Measurements from ENCODE around the gene ARMCX5.

The ARMCX5 gene

GRCh38 chrX:102650903-102651241 lies 51.6 kb downstream of the ARMCX5 start:
- Histone ChIP-seq H3K27me3 (ENCODE audit: insufficient read depth, low read depth) (no peaks in the 10 kb centered on the region), H3K36me3 (ENCODE audit: insufficient read depth) (no peaks in the 10 kb centered on the region), H3K9ac (no peak overlapping the region), H2AFZ (ENCODE audit: low read depth) (no peak overlapping the region), H3K4me2 (no peak overlapping the region), H3K4me3 (IDR thresholded peaks at IDR 0.05; ENCODE audit: insufficient read depth, low read depth, low read length) (no peak overlapping the region), H4K20me1 (ENCODE audit: insufficient read depth) (no peaks in the 10 kb centered on the region), H3K4me1 (ENCODE audit: low read depth, poor library complexity, severe bottlenecking) (no peaks in the 10 kb centered on the region), H3K79me2 (ENCODE audit: insufficient read depth, low read depth) (no peaks in the 10 kb centered on the region), H3K27ac (no peak overlapping the region)
- TF ChIP-seq CTCF (conservative IDR thresholded peaks at IDR 0.05; ENCODE audit: low read depth, low read length), result no peak

DNA sequence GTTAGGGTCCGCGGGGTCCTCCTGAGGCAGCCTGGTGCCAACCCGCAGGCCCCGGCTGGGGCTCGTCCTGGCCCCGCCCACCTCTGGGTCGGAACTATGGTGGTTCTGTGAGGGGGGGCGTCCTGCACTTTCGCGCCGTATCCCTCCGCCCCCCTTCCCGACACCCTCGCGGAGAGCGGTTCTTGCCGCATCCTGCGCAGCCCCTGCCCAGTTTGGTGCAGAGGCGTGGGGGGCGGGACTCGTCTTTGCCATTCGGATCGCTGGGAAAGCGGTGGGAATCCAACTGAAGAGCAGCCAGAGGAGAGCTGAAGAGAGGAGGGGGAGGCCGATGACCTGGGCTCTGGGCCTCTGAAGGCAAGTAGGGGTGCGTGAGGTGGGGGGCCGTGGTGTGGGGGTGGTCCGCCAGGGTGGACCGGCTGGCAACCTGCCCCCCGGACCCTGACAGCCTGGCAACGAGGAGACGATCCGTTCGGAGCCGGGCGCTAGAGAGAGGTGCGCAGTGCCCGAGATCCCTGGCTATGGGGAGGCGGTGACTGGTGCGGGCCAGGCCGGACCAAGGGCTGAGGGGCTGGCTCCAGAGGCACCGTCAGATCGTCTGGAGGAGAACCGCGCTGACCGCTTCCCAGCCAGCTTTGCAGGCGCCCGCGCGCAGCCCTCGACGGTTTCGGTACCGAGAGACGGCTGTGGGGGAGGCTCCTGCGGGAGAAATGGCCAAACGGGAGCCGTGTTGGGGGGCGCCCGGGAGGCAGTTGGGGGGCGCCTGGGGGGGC lies 52.1 kb downstream of the ARMCX5 start, which contains the start of gene GPRASP1:
TSS of gene GPRASP1 (plus strand) at position 242 of the 770 bp plus-strand sequence. CDS start 2,431 bp downstream, outside the sequence.
- Histone ChIP-seq H2AFZ (ENCODE audit: low read depth) (peak within 1 kb of the TSS; percentile 26; the same call in 1 of the 2 replicates), H3K4me1 (ENCODE audit: low read depth, poor library complexity, severe bottlenecking) (no peaks in the 10 kb centered on the region), H3K79me2 (ENCODE audit: insufficient read depth, low read depth) (no peaks in the 10 kb centered on the region), H3K27me3 (ENCODE audit: insufficient read depth, low read depth) (no peaks in the 10 kb centered on the region), H3K36me3 (ENCODE audit: insufficient read depth) (no peaks in the 10 kb centered on the region), H3K4me3 (IDR thresholded peaks at IDR 0.05; ENCODE audit: insufficient read depth, low read depth, low read length) (no peak within 1 kb of the TSS), H3K4me2 (peak within 1 kb of the TSS; percentile 17; the same call in 1 of the 2 replicates), H3K27ac (no peak within 1 kb of the TSS), H3K9ac (peak within 1 kb of the TSS; percentile 15; the same call in 1 of the 2 replicates), H4K20me1 (ENCODE audit: insufficient read depth) (no peaks in the 10 kb centered on the region)
- TF ChIP-seq CTCF (conservative IDR thresholded peaks at IDR 0.05; ENCODE audit: low read depth, low read length), result no peak

DNA sequence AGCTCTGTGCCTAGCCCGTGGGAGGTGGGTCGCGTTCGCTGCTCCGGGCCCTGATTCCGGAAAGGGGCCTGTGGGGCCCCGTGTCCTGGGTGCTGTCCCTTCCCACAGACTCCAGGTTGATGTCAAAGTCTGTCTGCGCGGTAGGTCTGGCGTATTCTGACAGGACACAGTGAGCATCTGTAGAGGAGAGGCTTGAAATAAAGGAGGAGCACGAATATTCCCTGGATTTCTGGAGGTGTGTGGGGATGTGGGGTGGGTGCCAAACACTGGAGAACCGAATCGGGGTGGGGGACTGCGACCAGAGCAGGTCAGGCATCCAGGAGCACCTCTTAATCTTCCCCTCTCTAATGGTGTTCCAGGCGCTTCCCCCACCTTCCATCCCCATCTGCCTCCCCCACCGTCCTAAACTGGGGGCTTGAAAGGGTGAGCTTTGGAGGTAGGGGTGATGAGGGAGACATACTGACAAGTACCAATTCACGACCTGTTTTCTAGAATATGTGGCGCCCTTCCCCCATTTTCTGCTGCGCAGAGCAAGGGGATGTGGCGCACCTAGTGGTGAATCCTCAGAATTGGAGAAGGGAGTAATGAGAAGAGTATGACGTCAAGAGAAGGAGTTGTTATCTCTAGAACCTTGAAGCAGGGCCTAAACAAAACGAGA lies 52.8 kb downstream of the ARMCX5 start:
- Histone ChIP-seq H2AFZ (ENCODE audit: low read depth) (peak overlapping the region; percentile 26; the same call in 1 of the 2 replicates), H3K4me2 (peak overlapping the region; percentile 17; the same call in 1 of the 2 replicates), H3K36me3 (ENCODE audit: insufficient read depth) (no peaks in the 10 kb centered on the region), H3K4me3 (IDR thresholded peaks at IDR 0.05; ENCODE audit: insufficient read depth, low read depth, low read length) (no peak overlapping the region), H3K4me1 (ENCODE audit: low read depth, poor library complexity, severe bottlenecking) (no peaks in the 10 kb centered on the region), H3K79me2 (ENCODE audit: insufficient read depth, low read depth) (no peaks in the 10 kb centered on the region), H3K27ac (no peak overlapping the region), H4K20me1 (ENCODE audit: insufficient read depth) (no peaks in the 10 kb centered on the region), H3K9ac (peak overlapping the region; percentile 15; the same call in 1 of the 2 replicates), H3K27me3 (ENCODE audit: insufficient read depth, low read depth) (no peaks in the 10 kb centered on the region)
- TF ChIP-seq CTCF (conservative IDR thresholded peaks at IDR 0.05; ENCODE audit: low read depth, low read length), result peak; percentile 55
